ENCODE results near the gene FLT3.

GRCh38 chr13:27962982-27963381 lies 137.4 kb downstream of the FLT3 start:
- TF ChIP-seq POLR2A (IDR thresholded peaks at IDR 0.05) (no peak), CTCF (IDR thresholded peaks at IDR 0.05) (no peak), POLR2AphosphoS5 (IDR thresholded peaks at IDR 0.05) (no peak)
